ENCODE measurements around the gene SELENON.

- TF ChIP-seq CTCF (IDR thresholded peaks at IDR 0.05) (peak in 2 of 4 experiments; percentile 32 to 51), POLR2A (IDR thresholded peaks at IDR 0.05) (no peak)
Measured at GRCh38 chr1:25797939-25798338, 2.1 kb upstream of the SELENON start.
